NCI-H226 (cell line): Measurements from ENCODE around the gene CD226.
"Not testable (repeated sequence)": the region's sequence is repeated elsewhere in the genome, so short reads cannot be mapped to it uniquely, and the experiment has no call there.

Source experiments
- DNase-seq: peaks from one replicate; pipeline ENCODE4 v3.0.0-alpha.2; 2015

Gene CD226

GRCh38 chr18:69956057-69956456, 8.4 kb upstream of the CD226 start:
- no peak for DNase-seq

- DNase-seq: no peak
These were observed 7.2 kb upstream of the CD226 start for GRCh38 chr18:69954719-69955480.

GRCh38 chr18:69953191-69953590, 5.5 kb upstream of the CD226 start:
- no peak for DNase-seq

- DNase-seq: peak; percentile 56
These were observed 3.5 kb upstream of the CD226 start for GRCh38 chr18:69951182-69951581.

GRCh38 chr18:69949538-69949936, 1.9 kb upstream of the CD226 start:
- no peak for DNase-seq

- DNase-seq: no peak
These were observed 1.4 kb upstream of the CD226 start for GRCh38 chr18:69948919-69949537.

- DNase-seq: no peak
These were observed 583 bp upstream of the CD226 start for GRCh38 chr18:69948256-69948655.

- DNase-seq: no peak
These were observed 991 bp downstream of the CD226 start for GRCh38 chr18:69946608-69947155.

- no peak for DNase-seq
These were observed 2.2 kb downstream of the CD226 start for GRCh38 chr18:69945220-69946114.

- DNase-seq: no peak
These were observed 3.2 kb downstream of the CD226 start for GRCh38 chr18:69944436-69944835.

GRCh38 chr18:69943021-69943420, 4.7 kb downstream of the CD226 start:
- no peak for DNase-seq

- DNase-seq: no peak
These were observed 6.5 kb downstream of the CD226 start for GRCh38 chr18:69941183-69941582.

- not testable (repeated sequence) for DNase-seq
These were observed 7.9 kb downstream of the CD226 start for GRCh38 chr18:69939812-69940211.

GRCh38 chr18:69936191-69936558, 11.5 kb downstream of the CD226 start:
- no peak for DNase-seq

- no peak for DNase-seq
These were observed 12.1 kb downstream of the CD226 start for GRCh38 chr18:69935319-69936190.

GRCh38 chr18:69934601-69935265, 12.9 kb downstream of the CD226 start:
- no peak for DNase-seq

- DNase-seq: no peak
These were observed 18.5 kb downstream of the CD226 start for GRCh38 chr18:69929041-69929774.

- no peak for DNase-seq
These were observed 31.3 kb downstream of the CD226 start for GRCh38 chr18:69916412-69916811.

- DNase-seq: no peak
These were observed 38.8 kb downstream of the CD226 start for GRCh38 chr18:69908838-69909237.

GRCh38 chr18:69906765-69907164, 40.9 kb downstream of the CD226 start:
- no peak for DNase-seq

GRCh38 chr18:69900941-69901340, 46.7 kb downstream of the CD226 start:
- no peak for DNase-seq
